HEK293T (cell line): ENCODE data around the gene PERP.
"Not testable (repeated sequence)": the region's sequence is repeated elsewhere in the genome, so short reads cannot be mapped to it uniquely, and the experiment has no call there.

Source experiments
- CTCF ChIA-PET: fragments of 350-600 bp; formaldehyde crosslinking; extraction: SDS; loops from one replicate; lab custom pipeline; 2021; ENCODE audit warnings: antibody characterized with exemption, inconsistent platforms; lab: Yijun Ruan, JAX
- POLR2A ChIA-PET: fragments of 350-600 bp; formaldehyde crosslinking; extraction: SDS; loops from one replicate; lab custom pipeline; 2020; ENCODE audit warnings: antibody characterized with exemption, inconsistent platforms; lab: Yijun Ruan, JAX
- DNase-seq: peaks from one replicate; pipeline ENCODE4 v3.0.0; 2012; ENCODE audit warnings: mixed read lengths; ENCODE audit errors: extremely low spot score
- ARNT ChIP-seq: fragments of 450-650 bp; IDR thresholded peaks from 2 replicates; pipeline ENCODE4 v1.6.1; 2017; ENCODE audit warnings: mild to moderate bottlenecking
- BHLHE40 ChIP-seq: fragments of 450-650 bp; IDR thresholded peaks from 2 replicates; pipeline ENCODE4 v1.6.1; 2016; ENCODE audit warnings: mild to moderate bottlenecking, moderate library complexity, borderline replicate concordance
- CTBP1 ChIP-seq: fragments of 450-650 bp; IDR thresholded peaks from 2 replicates; pipeline ENCODE4 v1.6.1; 2016; ENCODE audit warnings: borderline replicate concordance
- ELF4 ChIP-seq: fragments of 450-650 bp; IDR thresholded peaks from 2 replicates; pipeline ENCODE4 v1.6.1; 2017; ENCODE audit warnings: antibody characterized with exemption
- FOXA1 ChIP-seq: fragments of 450-650 bp; IDR thresholded peaks from 2 replicates; pipeline ENCODE4 v1.6.1; 2016; ENCODE audit warnings: mild to moderate bottlenecking
- FOXK2 ChIP-seq: fragments of 450-650 bp; IDR thresholded peaks from 2 replicates; pipeline ENCODE4 v1.6.1; 2016; ENCODE audit warnings: mild to moderate bottlenecking
- FOXM1 ChIP-seq: fragments of 450-650 bp; IDR thresholded peaks from 2 replicates; pipeline ENCODE4 v1.6.1; 2017; ENCODE audit warnings: mild to moderate bottlenecking, borderline replicate concordance
- HDGF ChIP-seq: fragments of 450-650 bp; IDR thresholded peaks from 2 replicates; pipeline ENCODE4 v1.6.1; 2017; ENCODE audit warnings: antibody characterized with exemption, borderline replicate concordance
- L3MBTL2 ChIP-seq: fragments of 450-650 bp; conservative IDR thresholded peaks from 2 replicates; pipeline ENCODE4 v1.6.1; 2016; ENCODE audit warnings: mild to moderate bottlenecking
- LEF1 ChIP-seq: fragments of 450-650 bp; IDR thresholded peaks from 2 replicates; pipeline ENCODE4 v1.6.1; 2017; ENCODE audit warnings: mild to moderate bottlenecking, borderline replicate concordance
- NFRKB ChIP-seq: fragments of 450-650 bp; IDR thresholded peaks from 2 replicates; pipeline ENCODE4 v1.6.1; 2016; ENCODE audit warnings: mild to moderate bottlenecking, moderate library complexity
- SP1 ChIP-seq: fragments of 450-650 bp; IDR thresholded peaks from 2 replicates; pipeline ENCODE4 v1.6.1; 2017
- SUZ12 ChIP-seq: fragments of 450-650 bp; IDR thresholded peaks from 2 replicates; pipeline ENCODE4 v1.6.1; 2016; ENCODE audit warnings: mild to moderate bottlenecking
- TARDBP ChIP-seq: fragments of 450-650 bp; IDR thresholded peaks from 2 replicates; pipeline ENCODE4 v1.6.1; 2016
- ZNF384 ChIP-seq: fragments of 450-650 bp; IDR thresholded peaks from 2 replicates; pipeline ENCODE4 v1.6.1; 2016
- TF ChIP-seq, protein P1 (sequence below): fragments of 450-650 bp; IDR thresholded peaks from 2 replicates; pipeline ENCODE4 v1.6.1; 2016

The PERP gene

DNA sequence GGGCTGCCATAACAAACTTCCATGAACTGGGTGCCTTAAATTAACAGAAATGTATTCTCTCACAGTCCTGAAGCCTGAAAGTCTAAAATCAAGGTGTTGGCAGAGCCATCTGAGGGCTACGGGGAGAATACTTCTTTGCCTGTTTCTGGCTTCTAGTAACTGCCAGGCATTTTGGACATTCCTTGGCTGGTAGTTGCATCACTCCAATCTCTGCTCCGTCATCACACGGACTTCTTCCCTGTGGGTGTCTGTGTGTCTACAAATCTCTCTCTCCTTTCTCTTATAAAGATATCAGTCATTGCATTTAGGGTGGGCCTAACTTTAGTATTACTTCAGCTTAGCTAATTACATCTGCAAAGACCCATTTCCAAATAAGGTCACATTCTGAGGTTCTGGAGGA lies 20.9 kb upstream of the PERP start:
- DNase-seq: no peak
- ChIA-PET CTCF (interaction anchor here (0.5 to 1.0 kb wide), 2 partner anchors 53 to 159 kb away, joined by 3 read pairs; no protein-coding TSS in a partner anchor), POLR2A (no interaction called here)
- TF ChIP-seq SP1: no peak

DNA sequence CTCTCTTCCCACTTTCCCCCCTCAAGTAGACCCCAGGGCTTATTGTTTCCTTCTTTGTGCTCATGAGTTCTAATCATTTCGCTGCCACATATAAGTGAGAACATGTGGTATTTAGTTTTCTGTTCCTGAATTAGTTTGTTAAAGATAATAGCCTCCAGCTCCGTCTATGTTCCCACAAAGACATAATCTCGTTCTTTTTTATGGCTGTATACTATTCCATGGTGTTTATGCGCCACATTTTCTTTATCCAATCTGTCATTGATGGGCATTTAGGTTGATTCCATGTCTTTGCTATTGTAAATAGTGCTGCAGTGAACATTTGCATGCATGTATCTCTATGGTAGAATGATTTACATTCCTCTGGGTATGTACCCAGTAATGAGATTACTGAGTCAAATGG lies 16.9 kb upstream of the PERP start:
- ChIA-PET POLR2A (no interaction called here), CTCF (no interaction called here)
- no peak for DNase-seq
- no peak for TF ChIP-seq L3MBTL2
- no peak for TF ChIP-seq NFRKB
- no peak for TF ChIP-seq HDGF
- no peak for TF ChIP-seq BHLHE40
- no peak for TF ChIP-seq ELF4
- no peak for TF ChIP-seq ZNF384
- TF ChIP-seq FOXA1: no peak
- no peak for TF ChIP-seq SUZ12
- no peak for TF ChIP-seq FOXM1
- TF ChIP-seq TARDBP: no peak
- TF ChIP-seq LEF1: no peak
- no peak for TF ChIP-seq CTBP1
- TF ChIP-seq FOXK2: no peak

DNA sequence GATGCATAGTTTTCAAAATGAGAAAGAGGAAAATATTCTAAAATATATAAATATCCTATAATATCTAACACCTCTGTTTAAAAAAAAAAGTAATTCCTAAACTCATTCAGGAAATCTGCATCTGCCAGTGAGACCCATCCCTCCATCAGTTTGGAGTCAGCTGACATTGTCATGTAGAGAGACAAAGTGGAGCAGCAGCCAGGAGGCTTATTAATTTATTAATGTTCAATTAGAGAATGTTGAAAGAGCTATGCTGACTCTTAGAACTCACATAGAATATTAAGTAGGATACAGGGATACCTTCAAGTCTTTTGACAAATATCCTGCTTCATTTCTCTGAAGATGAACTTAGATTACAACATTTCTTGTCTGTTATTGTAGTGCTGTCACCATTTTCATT lies 12.8 kb upstream of the PERP start:
- ChIA-PET POLR2A (no interaction called here), CTCF (interaction anchor here (0.7 kb wide), 1 partner anchor 295 kb away, joined by 6 read pairs; no protein-coding TSS in a partner anchor)
- DNase-seq: no peak
- TF ChIP-seq, protein P1, sequence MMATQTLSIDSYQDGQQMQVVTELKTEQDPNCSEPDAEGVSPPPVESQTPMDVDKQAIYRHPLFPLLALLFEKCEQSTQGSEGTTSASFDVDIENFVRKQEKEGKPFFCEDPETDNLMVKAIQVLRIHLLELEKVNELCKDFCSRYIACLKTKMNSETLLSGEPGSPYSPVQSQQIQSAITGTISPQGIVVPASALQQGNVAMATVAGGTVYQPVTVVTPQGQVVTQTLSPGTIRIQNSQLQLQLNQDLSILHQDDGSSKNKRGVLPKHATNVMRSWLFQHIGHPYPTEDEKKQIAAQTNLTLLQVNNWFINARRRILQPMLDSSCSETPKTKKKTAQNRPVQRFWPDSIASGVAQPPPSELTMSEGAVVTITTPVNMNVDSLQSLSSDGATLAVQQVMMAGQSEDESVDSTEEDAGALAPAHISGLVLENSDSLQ: no peak

DNA sequence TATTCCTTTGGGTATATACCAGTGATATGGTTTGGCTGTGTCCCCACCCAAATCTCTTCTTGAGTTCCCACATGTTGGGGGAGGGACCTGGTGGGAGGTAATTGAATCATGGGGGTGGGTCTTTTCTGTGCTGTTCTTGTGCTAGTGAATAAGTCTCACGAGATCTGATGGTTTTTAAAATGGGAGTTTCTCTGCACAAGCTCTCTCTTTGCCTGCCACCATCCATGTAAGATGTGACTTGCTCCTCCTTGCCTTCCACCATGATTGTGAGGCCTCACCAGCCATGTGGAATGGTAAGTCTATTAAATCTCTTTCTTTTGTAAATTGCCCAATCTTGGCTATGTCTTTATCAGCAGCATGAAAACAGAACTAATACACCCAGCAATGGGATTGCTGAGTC lies 12.0 kb upstream of the PERP start:
- DNase-seq, CTCF ChIA-PET, POLR2A ChIA-PET: not testable (repeated sequence)

DNA sequence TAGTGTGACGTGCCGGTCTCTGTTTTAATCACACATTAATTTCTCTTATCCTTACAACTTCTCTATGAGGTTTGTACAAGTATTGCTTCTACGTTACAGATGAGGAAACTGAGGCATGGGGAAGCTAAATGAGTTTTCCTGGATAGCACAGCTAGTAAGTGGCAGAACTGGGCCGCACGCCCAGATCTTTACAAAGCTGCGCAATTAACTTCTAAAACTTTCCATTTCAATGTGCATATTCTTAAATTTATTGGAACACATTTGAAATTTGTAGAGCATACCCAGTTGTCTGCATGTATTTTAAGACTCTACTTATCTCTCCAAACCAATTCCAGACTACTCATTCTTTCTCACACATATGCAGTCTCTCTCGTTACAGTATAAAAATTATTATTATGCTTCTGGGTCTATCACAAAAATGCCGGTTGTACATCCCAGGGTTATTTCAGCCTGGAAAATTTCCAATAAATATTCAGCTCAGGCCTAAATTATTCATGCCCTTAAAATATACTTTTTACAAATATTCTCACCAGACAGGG lies 10.2 kb upstream of the PERP start:
- ChIA-PET POLR2A (no interaction called here), CTCF (interaction anchor here (1.1 kb wide), 1 partner anchor 113 kb away, joined by 3 read pairs; no protein-coding TSS in a partner anchor)
- no peak for TF ChIP-seq ARNT
- TF ChIP-seq NFRKB: no peak
- no peak for TF ChIP-seq HDGF
- no peak for TF ChIP-seq SP1
- no peak for TF ChIP-seq FOXA1
- no peak for DNase-seq

DNA sequence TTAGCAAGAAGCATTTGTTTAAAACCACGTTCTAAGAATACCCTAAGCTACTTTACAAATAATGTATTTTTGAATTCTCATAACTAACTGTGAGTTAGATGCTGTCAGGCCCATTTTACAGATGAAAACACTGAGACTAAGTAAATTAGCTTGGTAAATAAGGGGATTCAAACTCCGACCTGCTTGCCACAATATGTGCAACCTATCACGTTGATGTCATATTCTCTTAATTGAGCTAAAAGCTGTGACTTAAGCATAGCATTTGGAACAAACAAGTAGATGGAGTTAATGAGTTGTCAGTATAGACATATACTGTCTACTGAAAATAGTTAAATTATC lies 9.4 kb upstream of the PERP start:
- ChIA-PET CTCF (interaction anchor here (0.8 to 1.6 kb wide), 11 partner anchors 11 to 386 kb away, joined by 3 to 10 read pairs (median 3); partner anchors contain the start of gene HEBP2), POLR2A (no interaction called here)
- no peak for DNase-seq
- no peak for TF ChIP-seq NFRKB
- TF ChIP-seq, protein P1: no peak
- TF ChIP-seq ELF4: no peak
- TF ChIP-seq SP1: no peak
- TF ChIP-seq FOXK2: no peak
- TF ChIP-seq SUZ12: no peak
- TF ChIP-seq FOXM1: no peak
- no peak for TF ChIP-seq L3MBTL2
- TF ChIP-seq BHLHE40: no peak
- TF ChIP-seq ARNT: no peak
- no peak for TF ChIP-seq FOXA1
- TF ChIP-seq CTBP1: no peak
- no peak for TF ChIP-seq LEF1
- TF ChIP-seq TARDBP: no peak
- no peak for TF ChIP-seq ZNF384
- no peak for TF ChIP-seq HDGF

DNA sequence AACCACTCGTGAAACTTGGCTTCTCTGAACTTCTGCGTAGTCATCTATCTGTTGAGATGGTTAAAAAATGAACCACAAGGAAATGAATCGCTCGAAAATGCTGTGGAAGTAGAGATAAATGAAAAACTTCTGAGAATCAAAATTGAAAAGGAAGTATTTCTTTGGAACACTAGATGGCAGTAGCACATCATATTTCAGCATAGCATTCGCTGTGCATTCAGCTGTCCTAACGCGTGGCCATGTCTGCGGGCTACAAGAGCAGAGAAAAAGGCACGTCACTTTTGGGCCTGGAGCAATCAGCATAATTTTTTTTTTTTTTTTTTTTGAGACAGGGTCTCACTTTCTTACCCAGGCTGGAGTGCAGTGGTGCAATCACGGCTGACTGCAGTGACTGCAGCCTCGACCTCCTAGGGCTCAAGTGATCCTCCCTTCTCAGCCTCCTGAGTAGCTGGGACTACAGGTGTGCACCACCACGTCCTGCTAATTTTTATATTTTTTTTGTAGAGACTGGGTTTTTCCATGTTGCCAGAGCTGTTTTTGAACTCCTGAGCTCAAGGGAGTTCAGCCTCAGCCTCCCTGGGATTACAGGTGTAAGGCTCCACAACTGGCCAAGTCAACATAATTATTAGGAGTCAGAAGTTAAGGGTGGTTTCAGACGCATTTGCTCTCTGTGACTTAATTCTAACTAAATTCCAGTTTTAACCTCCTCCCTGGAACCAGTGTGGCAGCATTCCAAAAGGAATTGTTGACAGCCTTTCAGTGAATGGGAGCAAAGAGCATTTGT lies 8.8 kb upstream of the PERP start:
- peak; percentile 77 for DNase-seq
- CTCF ChIA-PET: interaction anchor here (0.8 to 1.6 kb wide), 14 partner anchors 10 to 387 kb away, joined by 3 to 10 read pairs (median 3); partner anchors contain the start of gene HEBP2
- TF ChIP-seq ZNF384: peak; percentile 83
- TF ChIP-seq FOXK2: no peak
- no peak for TF ChIP-seq TARDBP
- no peak for TF ChIP-seq SUZ12
- POLR2A ChIA-PET: no interaction called here

DNA sequence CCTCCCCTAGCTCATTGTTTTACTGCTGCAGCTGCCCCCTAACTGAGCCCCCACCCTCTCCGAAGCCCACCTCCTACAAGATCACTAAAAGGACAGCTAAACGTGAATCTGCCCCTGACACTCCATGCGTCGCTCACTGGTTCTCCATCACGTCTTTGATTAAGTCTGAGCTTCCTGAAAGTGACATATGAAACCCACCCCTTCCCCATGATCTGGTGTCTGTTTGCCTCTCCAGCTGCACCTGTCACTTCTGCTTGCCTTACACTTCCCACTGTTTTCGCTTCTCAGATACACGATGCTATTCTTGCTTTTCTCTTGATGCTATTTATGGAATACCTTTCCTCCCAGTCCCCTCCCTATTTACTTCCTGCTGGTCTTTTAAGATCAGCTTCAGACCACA lies 8.0 kb upstream of the PERP start:
- DNase-seq: no peak
- ChIA-PET CTCF (interaction anchor here (0.6 to 1.6 kb wide), 7 partner anchors 15 to 406 kb away, joined by 3 to 4 read pairs (median 3); no protein-coding TSS in a partner anchor), POLR2A (no interaction called here)
- no peak for TF ChIP-seq FOXA1
- no peak for TF ChIP-seq NFRKB
- no peak for TF ChIP-seq TARDBP
- TF ChIP-seq CTBP1: no peak
- TF ChIP-seq L3MBTL2: no peak
